ENCODE results near the gene NTRK3.

DNA sequence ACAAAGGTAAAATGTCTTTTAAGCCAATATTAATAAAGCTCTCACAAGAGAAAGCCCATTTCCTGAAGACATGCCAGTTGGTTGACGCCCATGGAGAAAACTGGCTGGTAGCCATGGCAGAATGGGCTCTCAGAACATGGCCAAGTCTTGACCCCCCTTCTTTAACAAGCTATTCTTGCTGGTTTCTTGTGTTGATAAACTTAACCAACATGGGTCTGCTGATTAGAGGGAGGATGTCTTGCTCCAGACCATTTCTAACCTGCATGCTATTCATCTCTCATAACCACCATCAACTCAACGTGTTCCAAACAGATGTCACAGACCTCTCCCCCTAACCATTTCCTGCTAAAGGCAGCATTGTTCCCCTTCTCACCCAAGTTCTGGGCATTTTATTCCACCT, 25.7 kb downstream of the NTRK3 start:
- TF ChIP-seq POLR2AphosphoS5 (IDR thresholded peaks at IDR 0.05; ENCODE audit: insufficient read depth, low read depth, low read length) = no peak
- TF ChIP-seq, protein P1, sequence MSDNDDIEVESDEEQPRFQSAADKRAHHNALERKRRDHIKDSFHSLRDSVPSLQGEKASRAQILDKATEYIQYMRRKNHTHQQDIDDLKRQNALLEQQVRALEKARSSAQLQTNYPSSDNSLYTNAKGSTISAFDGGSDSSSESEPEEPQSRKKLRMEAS (IDR thresholded peaks at IDR 0.05; ENCODE audit: insufficient read depth, insufficient read length) = no peak
- no peak for TF ChIP-seq GATA2 (IDR thresholded peaks at IDR 0.05; ENCODE audit: insufficient read depth, insufficient read length, low read depth, low read length)
- TF ChIP-seq, protein P2, sequence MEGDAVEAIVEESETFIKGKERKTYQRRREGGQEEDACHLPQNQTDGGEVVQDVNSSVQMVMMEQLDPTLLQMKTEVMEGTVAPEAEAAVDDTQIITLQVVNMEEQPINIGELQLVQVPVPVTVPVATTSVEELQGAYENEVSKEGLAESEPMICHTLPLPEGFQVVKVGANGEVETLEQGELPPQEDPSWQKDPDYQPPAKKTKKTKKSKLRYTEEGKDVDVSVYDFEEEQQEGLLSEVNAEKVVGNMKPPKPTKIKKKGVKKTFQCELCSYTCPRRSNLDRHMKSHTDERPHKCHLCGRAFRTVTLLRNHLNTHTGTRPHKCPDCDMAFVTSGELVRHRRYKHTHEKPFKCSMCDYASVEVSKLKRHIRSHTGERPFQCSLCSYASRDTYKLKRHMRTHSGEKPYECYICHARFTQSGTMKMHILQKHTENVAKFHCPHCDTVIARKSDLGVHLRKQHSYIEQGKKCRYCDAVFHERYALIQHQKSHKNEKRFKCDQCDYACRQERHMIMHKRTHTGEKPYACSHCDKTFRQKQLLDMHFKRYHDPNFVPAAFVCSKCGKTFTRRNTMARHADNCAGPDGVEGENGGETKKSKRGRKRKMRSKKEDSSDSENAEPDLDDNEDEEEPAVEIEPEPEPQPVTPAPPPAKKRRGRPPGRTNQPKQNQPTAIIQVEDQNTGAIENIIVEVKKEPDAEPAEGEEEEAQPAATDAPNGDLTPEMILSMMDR (IDR thresholded peaks at IDR 0.05; ENCODE audit: extremely low read depth in 1 of 2, insufficient read depth in 1 of 2, low read depth in 1 of 2, low read length in 2 of 2) = no peak
- no peak for TF ChIP-seq POLR2A (IDR thresholded peaks at IDR 0.05; ENCODE audit: low read depth, low read length)
- TF ChIP-seq EZH2 (IDR thresholded peaks at IDR 0.05; ENCODE audit: borderline replicate concordance, low read depth, low read length, severe bottlenecking) = no peak
- TF ChIP-seq FOS (IDR thresholded peaks at IDR 0.05; ENCODE audit: borderline replicate concordance, insufficient read depth, low read length) = no peak
- no peak for TF ChIP-seq JUN (IDR thresholded peaks at IDR 0.05; ENCODE audit: borderline replicate concordance, insufficient read depth, insufficient read length, low read depth)

All from endothelial cell of umbilical vein (primary cell).